Skeletal muscle satellite cell (primary cell): ENCODE results near the gene GULP1.

Experiments
- H3K27me3 ChIP-seq: 2 replicates; pipeline ENCODE4 v1.7.0; 2013; ENCODE audit warnings: low read length; ENCODE audit not compliant: control insufficient read depth, insufficient read depth
- H3K36me3 ChIP-seq: 2 replicates; pipeline ENCODE4 v1.7.0; 2013; ENCODE audit warnings: mild to moderate bottlenecking, control low read depth, low read length; ENCODE audit not compliant: insufficient read depth
- H3K4me1 ChIP-seq: 2 replicates; pipeline ENCODE4 v1.7.0; 2013; ENCODE audit warnings: low read length; ENCODE audit not compliant: control insufficient read depth, insufficient read depth
- H3K4me2 ChIP-seq: 2 replicates; pipeline ENCODE4 v1.7.0; 2013; ENCODE audit warnings: mild to moderate bottlenecking, low read length
- H3K4me3 ChIP-seq: 2 replicates; pipeline ENCODE4 v1.7.0; 2013; ENCODE audit warnings: low read length
- H3K9ac ChIP-seq: 2 replicates; pipeline ENCODE4 v1.7.0; 2013; ENCODE audit warnings: mild to moderate bottlenecking, low read depth, low read length, moderate library complexity
- H3K9me3 ChIP-seq: replicated peaks from 2 replicates; pipeline ENCODE4 v1.7.0; 2013; ENCODE audit warnings: mild to moderate bottlenecking, control low read depth, low read length

Gene GULP1

DNA sequence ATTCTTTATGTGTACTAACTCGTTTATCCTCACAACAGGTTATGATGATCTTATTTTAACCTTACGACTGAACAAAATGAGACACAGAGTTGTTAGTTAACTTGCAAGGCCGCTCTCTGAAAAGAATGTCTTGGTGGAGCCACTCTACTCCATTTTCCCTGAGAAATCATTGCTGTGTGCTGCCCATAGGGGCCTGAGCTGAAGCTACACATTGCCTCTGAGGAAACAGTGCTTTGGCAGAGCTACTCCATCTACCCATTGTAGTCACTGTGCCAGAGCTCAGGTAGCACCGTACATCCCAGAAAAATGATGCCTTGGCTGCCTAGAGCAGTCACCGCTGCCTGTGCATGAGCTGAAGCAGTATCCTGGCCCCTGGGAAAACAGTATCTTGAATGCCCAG, 61.6 kb downstream of the GULP1 start:
- Histone ChIP-seq H3K4me2 (no peak overlapping the region), H3K9ac (no peak overlapping the region), H3K27me3 (no peaks in the 10 kb centered on the region), H3K36me3 (no peaks in the 10 kb centered on the region), H3K4me3 (no peak overlapping the region), H3K4me1 (no peaks in the 10 kb centered on the region), H3K9me3 (no peaks in the 10 kb centered on the region)

- Histone ChIP-seq H3K4me2 (no peak overlapping the region), H3K4me3 (no peak overlapping the region)
These were observed 69.0 kb downstream of the GULP1 start for GRCh38 chr2:188360485-188361263.

DNA sequence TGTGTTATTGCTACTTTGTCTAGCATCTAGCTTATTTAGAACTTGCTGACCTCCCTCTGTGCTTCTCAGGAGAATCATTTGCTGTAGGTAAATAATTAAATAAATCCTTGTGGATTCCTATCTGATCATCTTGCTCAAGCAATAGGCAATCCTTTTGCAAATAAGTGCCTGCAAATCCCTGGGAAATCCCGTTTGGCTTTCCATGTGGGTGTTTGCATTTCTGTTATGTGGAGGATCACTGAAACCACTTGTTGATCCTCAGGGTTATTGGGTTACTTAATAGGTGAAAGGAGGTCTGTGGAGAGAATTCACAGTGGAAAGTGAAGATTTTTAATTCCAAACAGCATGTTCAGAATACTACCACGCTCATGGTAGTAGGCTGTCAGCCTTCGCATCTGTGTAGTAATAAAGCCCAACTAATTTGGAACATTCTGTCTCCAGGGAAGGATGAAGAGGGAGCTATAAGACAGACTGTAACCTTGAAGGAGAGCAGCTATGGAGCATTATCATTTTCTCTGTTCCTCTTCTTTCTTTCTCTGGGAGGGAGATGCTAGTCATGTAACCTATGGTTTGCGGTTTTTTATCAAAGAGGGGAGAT, 72.5 kb downstream of the GULP1 start:
- H3K9me3 ChIP-seq: no peaks in the 10 kb centered on the region
- H3K27me3 ChIP-seq: no peaks in the 10 kb centered on the region
- H3K9ac ChIP-seq: no peak overlapping the region
- no peaks in the 10 kb centered on the region for H3K36me3 ChIP-seq
- no peak overlapping the region for H3K4me3 ChIP-seq
- no peak overlapping the region for H3K4me2 ChIP-seq
- no peaks in the 10 kb centered on the region for H3K4me1 ChIP-seq

More at GRCh38 chr2:188360485-188361263, 69.0 kb downstream of the GULP1 start:
- no peaks in the 10 kb centered on the region for H3K9me3 ChIP-seq
- no peak overlapping the region for H3K9ac ChIP-seq
- H3K27me3 ChIP-seq: no peaks in the 10 kb centered on the region
- no peaks in the 10 kb centered on the region for H3K4me1 ChIP-seq
- no peaks in the 10 kb centered on the region for H3K36me3 ChIP-seq

DNA sequence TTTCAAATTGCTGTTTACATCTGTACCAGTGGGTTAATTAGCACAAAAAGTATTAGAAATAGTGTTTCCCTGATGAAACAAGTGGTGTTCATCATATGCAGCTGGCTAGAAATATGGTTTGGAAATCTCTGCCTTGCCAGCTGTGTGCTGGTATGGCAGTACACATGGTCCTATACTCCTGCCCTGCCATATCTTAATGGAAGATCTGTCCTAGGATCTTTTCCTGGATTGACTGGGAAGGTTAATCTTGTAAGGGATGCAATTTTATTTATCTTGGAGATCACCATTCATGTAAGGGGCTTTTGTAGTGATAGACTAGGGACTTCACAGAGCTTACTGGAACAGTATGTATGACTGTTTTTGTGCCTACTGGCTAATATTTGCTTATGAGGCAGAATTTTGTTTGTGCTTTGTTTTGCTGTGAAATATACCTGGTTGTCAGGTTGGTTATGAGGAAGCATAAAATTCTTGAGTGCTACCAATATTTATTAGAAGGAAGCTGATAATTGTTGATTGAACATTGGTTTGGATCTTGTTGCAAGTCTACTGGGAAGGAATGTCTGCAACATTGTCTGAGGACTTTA, 73.5 kb downstream of the GULP1 start:
- no peaks in the 10 kb centered on the region for H3K27me3 ChIP-seq
- no peaks in the 10 kb centered on the region for H3K36me3 ChIP-seq
- no peak overlapping the region for H3K4me3 ChIP-seq
- H3K9me3 ChIP-seq: no peaks in the 10 kb centered on the region
- H3K4me1 ChIP-seq: no peaks in the 10 kb centered on the region
- H3K4me2 ChIP-seq: no peak overlapping the region
- no peak overlapping the region for H3K9ac ChIP-seq

GRCh38 chr2:188367164-188367563, 75.5 kb downstream of the GULP1 start:
- no peak overlapping the region for H3K4me3 ChIP-seq

DNA sequence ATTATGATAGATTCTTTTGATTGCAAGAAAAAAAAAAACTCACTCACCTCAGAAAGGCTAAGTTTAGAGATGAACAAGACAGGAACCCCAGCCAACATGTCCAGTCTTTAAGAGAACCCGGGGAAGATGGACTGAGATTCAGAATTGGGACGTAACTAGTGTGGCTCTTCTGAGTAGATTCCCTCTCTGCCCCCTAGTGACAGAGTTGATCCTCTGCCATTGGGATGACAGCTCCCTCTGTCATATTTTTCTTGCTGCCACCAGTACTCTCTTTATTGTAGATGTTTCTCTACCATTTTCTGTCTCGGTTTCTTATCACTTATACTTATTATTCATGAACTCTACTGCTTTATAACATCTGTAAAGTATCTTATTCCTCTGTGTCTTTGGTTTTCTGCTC, 77.7 kb downstream of the GULP1 start:
- no peaks in the 10 kb centered on the region for H3K36me3 ChIP-seq
- no peak overlapping the region for H3K4me2 ChIP-seq
- H3K9ac ChIP-seq: no peak overlapping the region
- no peaks in the 10 kb centered on the region for H3K27me3 ChIP-seq
- no peak overlapping the region for H3K4me3 ChIP-seq
- no peaks in the 10 kb centered on the region for H3K9me3 ChIP-seq
- H3K4me1 ChIP-seq: no peaks in the 10 kb centered on the region

More at GRCh38 chr2:188367164-188367563, 75.5 kb downstream of the GULP1 start:
- H3K4me2 ChIP-seq: no peak overlapping the region
- H3K36me3 ChIP-seq: no peaks in the 10 kb centered on the region
- H3K27me3 ChIP-seq: no peaks in the 10 kb centered on the region
- no peak overlapping the region for H3K9ac ChIP-seq
- no peaks in the 10 kb centered on the region for H3K4me1 ChIP-seq
- H3K9me3 ChIP-seq: no peaks in the 10 kb centered on the region

- Histone ChIP-seq H3K4me3 (no peak overlapping the region), H3K9me3 (no peaks in the 10 kb centered on the region), H3K36me3 (no peaks in the 10 kb centered on the region), H3K4me1 (peaks cover 15% of the 10 kb centered on the region), H3K27me3 (no peaks in the 10 kb centered on the region), H3K9ac (no peak overlapping the region), H3K4me2 (no peak overlapping the region)
These were observed 86.8 kb downstream of the GULP1 start for GRCh38 chr2:188378371-188378950.

DNA sequence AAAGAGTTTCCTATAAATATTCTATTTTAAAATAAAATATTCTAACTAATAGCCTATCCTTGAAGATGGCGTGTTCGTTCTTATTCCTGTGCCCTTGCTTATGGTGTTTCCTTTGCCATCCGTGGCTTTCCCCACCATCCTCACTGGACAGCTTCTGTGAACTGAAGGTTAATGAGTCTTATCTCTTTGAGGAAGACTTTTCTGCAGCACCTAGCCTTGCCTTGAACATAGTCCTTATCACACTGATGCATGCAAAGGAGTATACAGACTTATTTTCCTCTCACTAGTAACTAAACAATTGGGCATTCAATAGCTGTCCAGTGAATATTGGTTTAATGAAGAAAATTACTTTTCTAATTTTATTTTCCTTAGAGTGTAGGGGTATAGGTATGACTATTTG, 88.1 kb downstream of the GULP1 start:
- Histone ChIP-seq H3K4me2 (no peak overlapping the region), H3K9me3 (no peaks in the 10 kb centered on the region), H3K27me3 (no peaks in the 10 kb centered on the region), H3K9ac (no peak overlapping the region), H3K4me3 (no peak overlapping the region), H3K4me1 (peaks cover 15% of the 10 kb centered on the region), H3K36me3 (no peaks in the 10 kb centered on the region)

DNA sequence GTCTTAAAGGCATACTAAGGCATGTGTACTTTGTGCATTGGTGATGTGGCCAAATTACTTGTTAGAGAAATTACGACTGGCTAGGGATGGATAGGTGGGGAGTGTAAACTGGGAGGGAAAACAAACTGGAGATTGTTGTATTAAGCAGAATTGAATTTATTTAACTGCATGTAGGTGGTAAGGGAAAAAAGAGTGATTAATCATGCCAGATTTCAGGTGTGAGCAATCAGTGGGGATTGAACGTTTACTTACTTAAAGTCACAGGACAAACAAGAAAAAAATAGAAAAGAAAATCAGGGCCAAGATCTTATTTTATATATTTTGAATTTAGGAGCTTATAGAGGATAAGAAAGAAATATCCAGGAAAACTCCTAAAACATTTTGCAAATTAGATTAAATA, 88.6 kb downstream of the GULP1 start:
- Histone ChIP-seq H3K4me2 (no peak overlapping the region), H3K4me3 (no peak overlapping the region)

GRCh38 chr2:188381614-188382013, 89.9 kb downstream of the GULP1 start:
- Histone ChIP-seq H3K9me3 (no peaks in the 10 kb centered on the region), H3K9ac (no peak overlapping the region), H3K36me3 (no peaks in the 10 kb centered on the region), H3K4me2 (peak overlapping the region; percentile 8), H3K4me3 (no peak overlapping the region), H3K27me3 (no peaks in the 10 kb centered on the region), H3K4me1 (peaks cover 15% of the 10 kb centered on the region)

More for the DNA sequence above, 88.6 kb downstream of the GULP1 start:
- H3K27me3 ChIP-seq: no peaks in the 10 kb centered on the region
- no peaks in the 10 kb centered on the region for H3K36me3 ChIP-seq
- H3K4me1 ChIP-seq: peaks cover 15% of the 10 kb centered on the region
- H3K9ac ChIP-seq: no peak overlapping the region
- H3K9me3 ChIP-seq: no peaks in the 10 kb centered on the region

DNA sequence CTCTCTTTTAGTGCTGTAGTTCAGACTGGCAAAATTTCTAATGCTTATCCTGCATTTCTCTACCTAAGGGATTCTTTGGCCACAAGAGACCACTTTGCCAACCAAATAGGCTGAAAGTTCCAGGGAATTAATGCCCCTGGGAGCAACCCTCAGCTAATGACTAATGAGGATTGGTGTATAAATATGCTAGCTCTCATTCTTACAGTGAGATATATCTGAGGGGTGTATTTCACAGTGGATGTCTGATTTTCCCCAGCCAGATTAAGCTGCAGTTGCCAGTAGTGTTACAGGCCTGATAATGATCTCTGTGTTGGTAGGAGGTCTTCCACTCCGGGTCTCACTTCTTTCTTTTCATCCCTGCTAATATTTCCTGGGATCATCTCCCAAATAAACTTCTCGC, 90.4 kb downstream of the GULP1 start:
- no peaks in the 10 kb centered on the region for H3K27me3 ChIP-seq
- H3K4me1 ChIP-seq: peaks cover 15% of the 10 kb centered on the region
- H3K9ac ChIP-seq: no peak overlapping the region
- no peak overlapping the region for H3K4me3 ChIP-seq
- H3K36me3 ChIP-seq: no peaks in the 10 kb centered on the region
- no peaks in the 10 kb centered on the region for H3K9me3 ChIP-seq
- peak overlapping the region; percentile 20 for H3K4me2 ChIP-seq
